Heart right ventricle (tissue), 16 donors: ENCODE measurements around the gene MAP3K4. TPM values are rescaled to one million over a fixed set of nuclear protein-coding genes. Genes with fewer than 3 reads are reported as not detected.

ENCODE experiments used
- ATAC-seq, 8 donors: fragments of 200-7000 bp; cut with Tn5 transposase; one replicate each; pipeline ENCODE4 v1.9.1; 2020; ENCODE audit warnings: mild to moderate bottlenecking in 8 of 8, moderate library complexity in 8 of 8, moderate number of reproducible peaks in 1 of 8
- DNase-seq, 2 donors: peaks; one replicate each; pipeline ENCODE4 v3.0.0-alpha.2; 2020
- H3K27ac ChIP-seq, 10 donors: fragments of 200-600 bp; sonication (generic) in 2 of 10; one replicate each; pipeline versions ENCODE4 v1.5.0 to v1.8.0; 2020 to 2022; ENCODE audit warnings: mild to moderate bottlenecking in 3 of 10
- H3K27me3 ChIP-seq, 7 donors: fragments of 200-600 bp; one replicate each; pipeline ENCODE4 v1.8.0; 2021 to 2022; ENCODE audit warnings: mild to moderate bottlenecking in 2 of 7
- H3K36me3 ChIP-seq, 9 donors: fragments of 200-600 bp; sonication (generic) in 1 of 9; one replicate each; pipeline versions ENCODE4 v1.5.0 to v1.8.0; 2020 to 2022; ENCODE audit warnings: mild to moderate bottlenecking in 2 of 9
- H3K4me1 ChIP-seq, 9 donors: fragments of 200-600 bp; sonication (generic) in 1 of 9; one replicate each; pipeline versions ENCODE4 v1.5.0 to v1.8.0; 2020 to 2022; ENCODE audit warnings: mild to moderate bottlenecking in 4 of 9
- H3K4me3 ChIP-seq, 10 donors: fragments of 200-600 bp; sonication (generic) in 2 of 10; one replicate each; pipeline versions ENCODE4 v1.5.0 to v1.8.0; 2020 to 2022; ENCODE audit warnings: mild to moderate bottlenecking in 7 of 10, moderate library complexity in 2 of 10
- H3K9me3 ChIP-seq, 11 donors: fragments of 200-600 bp in 10 of 11; sonication (generic) in 2 of 11; one replicate each; pipeline versions ENCODE4 v1.5.0 to v1.8.0; 2013 to 2022; ENCODE audit warnings: mild to moderate bottlenecking in 2 of 11, control low read depth in 1 of 11, moderate library complexity in 1 of 11
- WGBS, 2 donors: extraction: QIAGEN DNeasy Blood & Tissue Kit; methylation state at CpG; one replicate each; pipeline ENCODE4 v1.1.7; 2013; ENCODE audit warnings: inconsistent platforms in 1 of 2; 5-methylcytosine and 5-hydroxymethylcytosine counted together
- intact Hi-C, 10 donors: fragments of 100-400 bp; cut with DNase I; formaldehyde crosslinking; loops; one replicate each; pipeline versions ENCODE4 v1.11.1 to v1.14.2; 2022
- polyA plus RNA-seq, 2 donors: library from polyadenylated mRNA; stranded (reverse); fragments of 200-250 nt; gene quantifications; one replicate each; pipeline ENCODE4 v1.2.3, GENCODE V29; 2013
- total RNA-seq, 10 donors: library from RNA; stranded (reverse); fragmentation: NEBNext Ultra II Directional in 3 of 10; extraction: Animal tissue kit (Norgen Biotek cat#: 25700) in 3 of 10; gene quantifications; one replicate each; pipeline versions ENCODE4 v1.2.1 to v1.2.4, GENCODE V29; 2021 to 2023
- TF ChIP-seq, protein P1 (sequence below), 9 donors: fragments of 200-600 bp; sonication (generic) in 2 of 9; IDR thresholded peaks; one replicate each; pipeline versions ENCODE4 v1.5.0 to v1.8.0; 2021 to 2022; ENCODE audit warnings: antibody characterized with exemption in 9 of 9, mild to moderate bottlenecking in 5 of 9, moderate library complexity in 1 of 9
- donor health status: Arrhythmogenic right ventricular cardiomyopathy.
- donor health status: ischemic (EF 13 %, LVEDD 7.1; RV severe dilation, severe dysfunction).
- donor health status: healthy with polysubstance abuse.
- donor health status: DM: no; HTN: yes; CAD: no.
- donor health status: DM: no; HTN: no; CAD: no.
- donor health status: ischemic (EF 25% LVEDD 6.9; RV normal size, moderate dysfunction).
- donor health status: ischemic (EF 25% LVEDD 5.7; RV mildly dilated, moderate dysfunction).
- donor health status: healthy.
- donor health status: DM: yes; HTN: yes; CAD: no.
- donor health status: Ischemic cardiomyopathy.
- donor health status: ischemic (EF 35%, LVEDD 5.7; RV mildly dilated, moderate dysfunction).
- donor health status: nonischemic (EF 11% LVEDD 7.7; RV severe dilation, severe dysfunction).
- donor health status: DM: yes; HTN: yes; CAD: no.
- donor health status: PGD.
- donor health status: ischemic (EF 29% LVEDD 5.4; RV normal size, mild dysfunction).
- donor health status: nonischemic (EF 23%, LVEDD 6.1; RV moderate dilation, normal function).

MAP3K4 gene
- total and polyA plus RNA-seq, 12 donors = 10.5 to 50.2 (median 30.9) TPM

DNA sequence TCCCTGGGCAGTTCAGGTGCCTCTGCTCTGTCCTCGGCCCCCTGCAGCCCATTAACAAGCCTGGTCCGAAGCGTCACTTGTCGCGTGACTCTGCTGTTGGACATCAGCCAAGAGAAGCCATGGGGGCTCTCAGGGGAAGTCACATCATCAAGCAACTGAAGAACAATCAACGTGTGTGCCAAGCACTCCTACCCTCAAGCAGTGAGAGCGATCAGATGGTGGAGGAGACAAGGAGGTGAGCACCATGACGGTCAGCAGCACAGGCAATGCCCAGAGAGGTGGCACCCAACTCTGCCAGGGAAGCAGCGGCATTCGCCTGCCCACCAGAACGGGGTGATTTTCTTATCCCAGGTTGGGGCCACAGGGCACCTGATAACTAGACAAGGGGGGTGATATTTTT lies 149.6 kb downstream of the MAP3K4 start:
- 63 to 64% methylated on average over 11 of the region's 11 CpGs for WGBS, 2 donors
- DNase-seq (no peak), ATAC-seq (no peak)
- Histone ChIP-seq H3K27ac (no peak overlapping the region), H3K4me1 (no peaks in the 10 kb centered on the region), H3K4me3 (no peak overlapping the region), H3K27me3 (no peaks in the 10 kb centered on the region), H3K36me3 (peaks cover 0 to 60% (median 0%) of the 10 kb centered on the region in 9 donors), H3K9me3 (no peaks in the 10 kb centered on the region)
- TF ChIP-seq, protein P1, sequence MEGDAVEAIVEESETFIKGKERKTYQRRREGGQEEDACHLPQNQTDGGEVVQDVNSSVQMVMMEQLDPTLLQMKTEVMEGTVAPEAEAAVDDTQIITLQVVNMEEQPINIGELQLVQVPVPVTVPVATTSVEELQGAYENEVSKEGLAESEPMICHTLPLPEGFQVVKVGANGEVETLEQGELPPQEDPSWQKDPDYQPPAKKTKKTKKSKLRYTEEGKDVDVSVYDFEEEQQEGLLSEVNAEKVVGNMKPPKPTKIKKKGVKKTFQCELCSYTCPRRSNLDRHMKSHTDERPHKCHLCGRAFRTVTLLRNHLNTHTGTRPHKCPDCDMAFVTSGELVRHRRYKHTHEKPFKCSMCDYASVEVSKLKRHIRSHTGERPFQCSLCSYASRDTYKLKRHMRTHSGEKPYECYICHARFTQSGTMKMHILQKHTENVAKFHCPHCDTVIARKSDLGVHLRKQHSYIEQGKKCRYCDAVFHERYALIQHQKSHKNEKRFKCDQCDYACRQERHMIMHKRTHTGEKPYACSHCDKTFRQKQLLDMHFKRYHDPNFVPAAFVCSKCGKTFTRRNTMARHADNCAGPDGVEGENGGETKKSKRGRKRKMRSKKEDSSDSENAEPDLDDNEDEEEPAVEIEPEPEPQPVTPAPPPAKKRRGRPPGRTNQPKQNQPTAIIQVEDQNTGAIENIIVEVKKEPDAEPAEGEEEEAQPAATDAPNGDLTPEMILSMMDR (IDR thresholded peaks at IDR 0.05) = no peak
- intact Hi-C loops = loop anchor here in 1 of 10 donors (10.0 kb wide), 1 partner anchor 224 kb away; no protein-coding TSS in a partner anchor

DNA sequence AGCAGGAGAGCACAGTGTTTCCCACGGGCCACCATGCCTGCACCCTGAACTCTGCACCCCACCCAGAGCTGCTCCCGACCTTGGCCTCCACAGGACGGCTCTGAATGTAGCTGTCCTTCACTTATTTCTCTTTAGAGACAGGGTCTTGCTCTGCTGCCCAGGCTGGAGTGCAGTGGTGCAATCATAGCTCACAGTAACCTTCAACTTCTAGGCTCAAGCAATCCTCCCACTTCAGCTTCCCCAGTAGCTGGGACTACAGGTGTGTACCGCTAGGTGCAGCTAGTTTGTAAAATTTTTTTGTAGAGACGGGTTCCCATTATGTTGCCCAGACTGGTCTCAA lies 151.4 kb downstream of the MAP3K4 start:
- no peaks in the 10 kb centered on the region for H3K9me3 ChIP-seq
- no peaks in the 10 kb centered on the region for H3K4me1 ChIP-seq
- DNase-seq (no peak), ATAC-seq (no peak)
- TF ChIP-seq, protein P1 (IDR thresholded peaks at IDR 0.05) = no peak
- H3K4me3 ChIP-seq = no peak overlapping the region
- WGBS, 2 donors = 95 to 99% methylated on average over 5 of the region's 5 CpGs
- H3K27me3 ChIP-seq = no peaks in the 10 kb centered on the region
- no peak overlapping the region for H3K27ac ChIP-seq
- intact Hi-C loops = loop anchor here in 1 of 10 donors (10.0 kb wide), 1 partner anchor 222 kb away; no protein-coding TSS in a partner anchor
- peaks cover 0 to 54% (median 0%) of the 10 kb centered on the region in 9 donors for H3K36me3 ChIP-seq

DNA sequence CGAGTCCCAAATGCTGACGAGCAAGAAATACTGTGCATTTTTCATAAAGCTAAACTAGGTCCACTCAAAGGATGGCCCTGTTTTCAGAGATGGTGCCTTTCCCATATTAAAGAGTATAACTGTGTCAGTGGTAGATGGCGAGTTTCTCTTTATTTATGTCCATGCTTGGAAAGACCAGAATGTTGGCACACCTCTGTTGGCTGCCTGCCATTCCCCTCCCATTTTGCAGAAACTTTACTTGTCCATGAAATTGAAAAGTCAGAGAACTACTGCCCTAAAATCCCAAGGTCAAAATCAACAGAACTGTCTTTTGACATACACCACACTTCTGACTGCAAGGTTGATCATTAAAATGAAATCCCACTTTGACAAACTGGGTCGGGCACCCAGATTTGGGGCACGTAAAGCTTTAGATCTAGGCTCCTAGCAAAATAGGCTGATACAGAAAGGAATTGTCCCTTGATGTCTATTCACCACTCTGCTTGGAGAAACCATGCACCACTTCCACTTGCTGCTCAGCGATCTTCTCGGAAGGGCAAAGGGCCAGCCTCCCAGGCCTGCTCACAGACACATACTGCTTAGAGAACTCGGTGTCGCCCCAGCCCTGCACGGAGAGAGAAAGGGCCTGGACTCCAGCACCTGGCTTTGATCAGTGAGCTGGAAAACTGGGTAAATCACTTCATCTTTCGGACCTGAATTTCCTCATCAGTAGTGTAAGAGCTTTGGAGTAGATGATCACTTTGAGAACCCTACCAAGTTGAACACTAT lies 152.3 kb downstream of the MAP3K4 start:
- no peaks in the 10 kb centered on the region for H3K9me3 ChIP-seq
- no peaks in the 10 kb centered on the region for H3K27me3 ChIP-seq
- H3K36me3 ChIP-seq = peaks cover 0 to 54% (median 0%) of the 10 kb centered on the region in 9 donors
- no peak for DNase-seq
- no peaks in the 10 kb centered on the region for H3K4me1 ChIP-seq
- TF ChIP-seq, protein P1 (IDR thresholded peaks at IDR 0.05) = no peak
- intact Hi-C loops = loop anchor here in 1 of 10 donors (10.0 kb wide), 1 partner anchor 221 kb away; no protein-coding TSS in a partner anchor
- WGBS, 2 donors = 91 to 97% methylated on average over 11 of the region's 11 CpGs
- no peak overlapping the region for H3K4me3 ChIP-seq
- no peak for ATAC-seq
- H3K27ac ChIP-seq = no peak overlapping the region

DNA sequence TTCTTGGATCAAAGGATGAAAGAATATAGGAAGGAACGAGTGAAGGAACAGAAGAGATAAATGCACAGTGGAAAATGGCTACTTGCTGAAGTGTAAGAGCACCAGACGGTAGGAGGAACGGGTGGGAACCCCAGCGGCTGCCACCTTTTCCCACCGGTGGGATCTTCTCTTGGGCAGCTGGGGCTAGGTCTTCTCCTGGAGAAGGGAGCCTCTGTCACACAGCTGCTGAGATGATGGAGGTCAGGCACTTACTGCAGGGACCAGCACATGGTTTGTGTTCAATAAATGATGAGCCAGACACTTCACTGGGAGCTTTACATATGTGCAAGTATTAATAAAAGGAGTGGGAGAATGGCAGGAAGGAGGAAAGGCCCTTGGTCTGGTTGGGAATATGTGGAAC lies 158.6 kb downstream of the MAP3K4 start:
- Histone ChIP-seq H3K36me3 (peaks cover 0 to 60% (median 0%) of the 10 kb centered on the region in 9 donors), H3K4me1 (peaks cover 0 to 6% (median 0%) of the 10 kb centered on the region in 9 donors), H3K27ac (no peak overlapping the region), H3K4me3 (no peak overlapping the region), H3K9me3 (no peaks in the 10 kb centered on the region), H3K27me3 (no peaks in the 10 kb centered on the region)
- ATAC-seq (no peak), DNase-seq (no peak)
- intact Hi-C loops = loop anchor here in 8 of 10 donors (5.0 to 10.0 kb wide), 2 partner anchors 222 to 225 kb away; no protein-coding TSS in a partner anchor
- WGBS, 2 donors = 95% methylated on average over 5 of the region's 5 CpGs
- TF ChIP-seq, protein P1 (IDR thresholded peaks at IDR 0.05) = no peak
